K562 (cell line): ENCODE measurements around the gene TTLL11. TPM values are rescaled to one million over a fixed set of nuclear protein-coding genes. Genes with fewer than 3 reads are reported as not detected.

Experiments
- CBX3 ChIP-seq, 2 experiments: IDR thresholded peaks; 1 replicate in 1 of 2; 2 replicates in 1 of 2; pipeline ENCODE4 v1.6.1; 2012; ENCODE audit warnings: inconsistent platforms in 2 of 2, low read length in 2 of 2, borderline replicate concordance in 1 of 2, control low read depth in 1 of 2
- HCFC1 ChIP-seq: IDR thresholded peaks from 2 replicates; pipeline ENCODE4 v1.6.1; 2012; ENCODE audit warnings: low read depth, low read length, improper control_type of control experiment
- KDM2B ChIP-seq: fragments of 250-450 bp; sonication (Bioruptor Pico); IDR thresholded peaks from 2 replicates; pipeline ENCODE4 v1.8.0; 2021; ENCODE audit warnings: mild to moderate bottlenecking, moderate library complexity
- MBD2 ChIP-seq: sonication (generic); IDR thresholded peaks from 2 replicates; pipeline ENCODE4 v1.6.1; 2016; ENCODE audit warnings: low read depth, borderline replicate concordance
- MXI1 ChIP-seq: IDR thresholded peaks from 2 replicates; pipeline ENCODE4 v1.6.1; 2011; ENCODE audit warnings: low read depth, mild to moderate bottlenecking, improper control_type of control experiment, low read length
- NFYB ChIP-seq: IDR thresholded peaks from 2 replicates; pipeline ENCODE4 v1.6.1; 2011; ENCODE audit warnings: mild to moderate bottlenecking, moderate library complexity; ENCODE audit not compliant: insufficient read length; ENCODE audit errors: extremely low read depth
- PHF8 ChIP-seq: fragments of 200-600 bp; sonication (generic); IDR thresholded peaks from 2 replicates; pipeline ENCODE4 v1.6.1; 2012; ENCODE audit warnings: mixed run types, mild to moderate bottlenecking, inconsistent platforms, low read length, moderate library complexity, borderline replicate concordance
- TFAM ChIP-seq: fragments of 250-450 bp; sonication (Bioruptor Pico); conservative IDR thresholded peaks from 2 replicates; pipeline ENCODE4 v1.5.0; 2021; ENCODE audit warnings: mild to moderate bottlenecking, moderate library complexity
- TGIF2 ChIP-seq: sonication (generic); formaldehyde crosslinking; IDR thresholded peaks from 2 replicates; pipeline ENCODE4 v1.8.1; 2022; ENCODE audit warnings: mild to moderate bottlenecking, missing genetic modification reagents, moderate library complexity
- TOE1 ChIP-seq, 2 experiments: fragments of 450-650 bp in 1 of 2; sonication (generic) in 1 of 2; formaldehyde crosslinking in 1 of 2; IDR thresholded peaks; 2 replicates each; pipeline versions ENCODE4 v1.7.1 to v1.8.0; 2016 to 2022; ENCODE audit warnings: borderline replicate concordance in 2 of 2, mild to moderate bottlenecking in 2 of 2, antibody characterized with exemption in 1 of 2, inconsistent platforms in 1 of 2, low read depth in 1 of 2, missing genetic modification reagents in 1 of 2, moderate library complexity in 1 of 2
- UBTF ChIP-seq, 2 experiments: IDR thresholded peaks; 2 replicates each; pipeline ENCODE4 v1.6.1; 2012; ENCODE audit warnings: improper control_type of control experiment in 2 of 2, low read depth in 2 of 2, low read length in 2 of 2, borderline replicate concordance in 1 of 2
- ZNF592 ChIP-seq: fragments of 450-650 bp; IDR thresholded peaks from 2 replicates; pipeline ENCODE4 v1.6.1; 2017; ENCODE audit warnings: antibody characterized with exemption, mild to moderate bottlenecking
- ZNF655 ChIP-seq: fragments of 250-450 bp; sonication (Bioruptor Pico); IDR thresholded peaks from 2 replicates; pipeline ENCODE4 v1.5.0; 2021
- ZNF707 ChIP-seq: fragments of 250-450 bp; sonication (Bioruptor Pico); conservative IDR thresholded peaks from 2 replicates; pipeline ENCODE4 v1.8.0; 2022; ENCODE audit warnings: inconsistent platforms, mild to moderate bottlenecking, moderate library complexity
- polyA plus RNA-seq, 8 experiments: library from polyadenylated mRNA; depleted of rRNA in 4 of 8; stranded (reverse) in 5 of 8; unstranded in 3 of 8; fragments of >200 nt; fragmentation: Nextera tagmentation in 2 of 8; fragmentation: Illumina TruSeq in 1 of 8; extraction: Ambion mirVana in 2 of 8; extraction: Trizol in 1 of 8; gene quantifications; 2 replicates each; pipeline versions ENCODE4 v1.2.1 to v1.2.3, GENCODE V29; 2011 to 2014; ENCODE audit warnings: inconsistent platforms in 1 of 8, missing spikeins in 1 of 8
- total RNA-seq, 7 experiments: library from RNA; depleted of rRNA in 6 of 7; stranded (reverse); fragments of >200 nt in 6 of 7; fragmentation: Illumina TruSeq in 2 of 7; extraction: Trizol in 2 of 7; gene quantifications; 2 replicates each; pipeline versions ENCODE4 v1.2.1 to v1.2.3, GENCODE V29; 2011 to 2021; ENCODE audit warnings: low replicate concordance in 1 of 7
- TF ChIP-seq, protein P1 (sequence below), 2 experiments: fragments of 450-650 bp; conservative IDR thresholded peaks; 2 replicates each; pipeline ENCODE4 v1.6.1; 2017; ENCODE audit warnings: mild to moderate bottlenecking in 2 of 2, moderate library complexity in 2 of 2

TTLL11 gene
- total and polyA plus RNA-seq, 9 of the 15 experiments (the other 6 are each of a cell fraction or from before 2014, with no cell fraction given) = 0.83 to 4.4 (median 2.7) TPM

- TF ChIP-seq ZNF592 = peak; percentile 52; the same call in 1 of the 2 replicates
- TF ChIP-seq TGIF2 (CRISPR knock-in tag) = peak; percentile 94
- TF ChIP-seq CBX3 (IDR thresholded peaks at IDR 0.05; ENCODE audit: borderline replicate concordance in 1 of 2, low read length in 2 of 2) = peak in 1 of 2 experiments; percentile 67; a peak in 1 of 3 replicates
- TF ChIP-seq NFYB = peak; percentile 95
- peak; percentile 56; the same call in 1 of the 2 replicates for TF ChIP-seq PHF8
- no peak for TF ChIP-seq TFAM (CRISPR knock-in tag)
- TF ChIP-seq ZNF707 = no peak
- TF ChIP-seq MBD2 = peak; percentile 95
- peak; percentile 96 for TF ChIP-seq HCFC1
- TF ChIP-seq MXI1 = peak; percentile 59; the same call in 1 of the 2 replicates
- peak; percentile 95 for TF ChIP-seq TOE1 (IDR thresholded peaks at IDR 0.05; ENCODE audit: borderline replicate concordance)
- TF ChIP-seq TOE1 (CRISPR knock-in tag; IDR thresholded peaks at IDR 0.05; ENCODE audit: borderline replicate concordance, low read depth) = no peak
- TF ChIP-seq, protein P1, sequence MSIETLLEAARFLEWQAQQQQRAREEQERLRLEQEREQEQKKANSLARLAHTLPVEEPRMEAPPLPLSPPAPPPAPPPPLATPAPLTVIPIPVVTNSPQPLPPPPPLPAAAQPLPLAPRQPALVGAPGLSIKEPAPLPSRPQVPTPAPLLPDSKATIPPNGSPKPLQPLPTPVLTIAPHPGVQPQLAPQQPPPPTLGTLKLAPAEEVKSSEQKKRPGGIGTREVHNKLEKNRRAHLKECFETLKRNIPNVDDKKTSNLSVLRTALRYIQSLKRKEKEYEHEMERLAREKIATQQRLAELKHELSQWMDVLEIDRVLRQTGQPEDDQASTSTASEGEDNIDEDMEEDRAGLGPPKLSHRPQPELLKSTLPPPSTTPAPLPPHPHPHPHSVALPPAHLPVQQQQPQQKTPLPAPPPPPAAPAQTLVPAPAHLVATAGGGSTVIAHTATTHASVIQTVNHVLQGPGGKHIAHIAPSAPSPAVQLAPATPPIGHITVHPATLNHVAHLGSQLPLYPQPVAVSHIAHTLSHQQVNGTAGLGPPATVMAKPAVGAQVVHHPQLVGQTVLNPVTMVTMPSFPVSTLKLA (conservative IDR thresholded peaks at IDR 0.05) = peak; percentile 73 to 91
- no peak for TF ChIP-seq ZNF655 (CRISPR knock-in tag)
- TF ChIP-seq KDM2B (CRISPR knock-in tag) = no peak
- peak in 1 of 2 experiments; percentile 57; a peak in 1 of 4 replicates for TF ChIP-seq UBTF (IDR thresholded peaks at IDR 0.05; ENCODE audit: borderline replicate concordance in 1 of 2, low read depth in 2 of 2, low read length in 2 of 2)
Measured at GRCh38 chr9:122092611-122093506, at the start of gene TTLL11 (continued).
